Measurements from ENCODE around the gene MRPL49. TPM values are rescaled to one million over a fixed set of nuclear protein-coding genes. Genes with fewer than 3 reads are reported as not detected.

MRPL49 gene
- total RNA-seq, 1 experiment from 2014 or later: 111 TPM

GRCh38 chr11:65111744-65112545, 10.2 kb upstream of the MRPL49 start, which contains the start of gene TM7SF2:
Gene TM7SF2, plus strand, starts transcription at chr11:65111872. Its CDS starts 144 bp downstream, at chr11:65112016.
- ChIA-PET POLR2A (no interaction called here), CTCF (interaction anchor here (0.6 to 1.5 kb wide), 7 partner anchors 10 to 294 kb away, joined by 3 to 5 read pairs (median 3); partner anchors contain the start of genes FAU and MRPL49)
- intact Hi-C loops (cut with micrococcal nuclease; ENCODE audit: unreplicated experiment): loop anchor here (10.0 kb wide), 1 partner anchor 267 kb away; the partner anchor contains the start of gene CDC42BPG
- Histone ChIP-seq H3K4me3 (ENCODE audit: low read depth in 2 of 2, low read length in 2 of 2) (peak within 1 kb of the TSS; percentile 72 to 93), H3K27ac (ENCODE audit: low read length) (peak within 1 kb of the TSS; percentile 79), H3K9me3 (ENCODE audit: control insufficient read depth, insufficient read depth, low read depth, low read length) (no peaks in the 10 kb centered on the region), H3K36me3 (ENCODE audit: control insufficient read depth, insufficient read depth, low read length) (no peaks in the 10 kb centered on the region), H3K27me3 (ENCODE audit: control insufficient read depth, insufficient read depth, low read length) (no peaks in the 10 kb centered on the region), H3K4me1 (ENCODE audit: control insufficient read depth, insufficient read depth, low read length) (peaks cover 30% of the 10 kb centered on the region)
- TSS peak; percentile 66 for BruUV-seq (replicated peaks)
- DNase-seq (ENCODE audit: low read depth, low spot score) (peak; percentile 51), ATAC-seq (peak; percentile 82)
- TF ChIP-seq REST (IDR thresholded peaks at IDR 0.05; ENCODE audit: insufficient read depth in 1 of 2, low read depth in 2 of 2, low read length in 1 of 2) (0 out of 4 replicates have a peak, but pooled peaks of 1 of the 2 experiments have one; percentile 27), TCF7L2 (IDR thresholded peaks at IDR 0.05; ENCODE audit: low read depth, low read length) (peak; percentile 58), SIN3A (IDR thresholded peaks at IDR 0.05; ENCODE audit: borderline replicate concordance, insufficient read depth, low read depth, low read length) (peak; percentile 55), POLR2AphosphoS5 (IDR thresholded peaks at IDR 0.05; ENCODE audit: low read depth, low read length) (peak; percentile 96)
- TF ChIP-seq, protein P1, sequence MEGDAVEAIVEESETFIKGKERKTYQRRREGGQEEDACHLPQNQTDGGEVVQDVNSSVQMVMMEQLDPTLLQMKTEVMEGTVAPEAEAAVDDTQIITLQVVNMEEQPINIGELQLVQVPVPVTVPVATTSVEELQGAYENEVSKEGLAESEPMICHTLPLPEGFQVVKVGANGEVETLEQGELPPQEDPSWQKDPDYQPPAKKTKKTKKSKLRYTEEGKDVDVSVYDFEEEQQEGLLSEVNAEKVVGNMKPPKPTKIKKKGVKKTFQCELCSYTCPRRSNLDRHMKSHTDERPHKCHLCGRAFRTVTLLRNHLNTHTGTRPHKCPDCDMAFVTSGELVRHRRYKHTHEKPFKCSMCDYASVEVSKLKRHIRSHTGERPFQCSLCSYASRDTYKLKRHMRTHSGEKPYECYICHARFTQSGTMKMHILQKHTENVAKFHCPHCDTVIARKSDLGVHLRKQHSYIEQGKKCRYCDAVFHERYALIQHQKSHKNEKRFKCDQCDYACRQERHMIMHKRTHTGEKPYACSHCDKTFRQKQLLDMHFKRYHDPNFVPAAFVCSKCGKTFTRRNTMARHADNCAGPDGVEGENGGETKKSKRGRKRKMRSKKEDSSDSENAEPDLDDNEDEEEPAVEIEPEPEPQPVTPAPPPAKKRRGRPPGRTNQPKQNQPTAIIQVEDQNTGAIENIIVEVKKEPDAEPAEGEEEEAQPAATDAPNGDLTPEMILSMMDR (IDR thresholded peaks at IDR 0.05): no peak
- in situ Hi-C loops (cut with HindIII; ENCODE audit: low pct_unique_long_range_greater_than_20kb, low sequenced_read_pairs): no loop called here

GRCh38 chr11:65112546-65113360, 9.4 kb upstream of the MRPL49 start:
- peak; percentile 22 for DNase-seq (ENCODE audit: low read depth, low spot score)
- intact Hi-C loops (cut with micrococcal nuclease; ENCODE audit: unreplicated experiment): loop anchor here (10.0 kb wide), 1 partner anchor 268 kb away; the partner anchor contains the start of gene CDC42BPG
- no TSS peak for BruUV-seq (replicated peaks)

More at GRCh38 chr11:65112546-65113360, 9.4 kb upstream of the MRPL49 start:
- CTCF ChIA-PET: interaction anchor here (0.7 to 0.9 kb wide), 3 partner anchors 111 to 204 kb away, joined by 3 read pairs; no protein-coding TSS in a partner anchor
- ATAC-seq: peak; percentile 36
- in situ Hi-C loops (cut with HindIII; ENCODE audit: low pct_unique_long_range_greater_than_20kb, low sequenced_read_pairs): no loop called here
- H3K4me3 ChIP-seq (ENCODE audit: low read depth in 2 of 2, low read length in 2 of 2): peak overlapping the region; percentile 72 to 93
- H3K27me3 ChIP-seq (ENCODE audit: control insufficient read depth, insufficient read depth, low read length): no peaks in the 10 kb centered on the region
- POLR2A ChIA-PET: no interaction called here
- no peaks in the 10 kb centered on the region for H3K36me3 ChIP-seq (ENCODE audit: control insufficient read depth, insufficient read depth, low read length)
- H3K27ac ChIP-seq (ENCODE audit: low read length): peak overlapping the region; percentile 79
- peaks cover 30% of the 10 kb centered on the region for H3K4me1 ChIP-seq (ENCODE audit: control insufficient read depth, insufficient read depth, low read length)
- H3K9me3 ChIP-seq (ENCODE audit: control insufficient read depth, insufficient read depth, low read depth, low read length): no peaks in the 10 kb centered on the region
- TF ChIP-seq, protein P1 (IDR thresholded peaks at IDR 0.05): peak; percentile 99
- no peak; the same call in 1 of the 2 replicates for TF ChIP-seq SIN3A (IDR thresholded peaks at IDR 0.05; ENCODE audit: borderline replicate concordance, insufficient read depth, low read depth, low read length)
- TF ChIP-seq TCF7L2 (IDR thresholded peaks at IDR 0.05; ENCODE audit: low read depth, low read length): peak; percentile 39; the same call in 1 of the 2 replicates
- peak; percentile 68; the same call in 1 of the 2 replicates for TF ChIP-seq POLR2AphosphoS5 (IDR thresholded peaks at IDR 0.05; ENCODE audit: low read depth, low read length)
- TF ChIP-seq REST (IDR thresholded peaks at IDR 0.05; ENCODE audit: insufficient read depth in 1 of 2, low read depth in 2 of 2, low read length in 1 of 2): no peak

Measured in Panc1 (cell line).